Mesenchymal stem cell (in vitro differentiated cells and primary cell): Measurements from ENCODE around the gene R3HDM1.

Experiments used
- DNase-seq: peaks from one replicate; pipeline ENCODE4 v3.0.0-alpha.2; 2013
- H2AFZ ChIP-seq: one replicate; pipeline ENCODE4 v1.6.1; 2013; ENCODE audit warnings: low read depth, mild to moderate bottlenecking, control low read depth, inconsistent platforms, low read length, moderate library complexity
- H2AK5ac ChIP-seq: 2 replicates; pipeline ENCODE4 v1.6.1; 2013; ENCODE audit warnings: low read length, moderate library complexity, mild to moderate bottlenecking, inconsistent platforms; ENCODE audit not compliant: severe bottlenecking
- H2BK120ac ChIP-seq: one replicate; pipeline ENCODE4 v1.6.1; 2013; ENCODE audit warnings: low read depth, mild to moderate bottlenecking, inconsistent platforms, low read length, moderate library complexity
- H2BK12ac ChIP-seq, 2 experiments: one replicate each; pipeline ENCODE4 v1.6.1; 2013; ENCODE audit warnings: inconsistent platforms in 2 of 2, low read length in 2 of 2, mild to moderate bottlenecking in 2 of 2, moderate library complexity in 2 of 2, control low read depth in 1 of 2
- H2BK15ac ChIP-seq: one replicate; pipeline ENCODE4 v1.6.1; 2013; ENCODE audit warnings: mild to moderate bottlenecking, low read depth, inconsistent platforms; ENCODE audit not compliant: poor library complexity, severe bottlenecking
- H2BK5ac ChIP-seq: 2 replicates; pipeline ENCODE4 v1.6.1; 2013; ENCODE audit warnings: low read depth, mild to moderate bottlenecking, low read length, control low read depth, inconsistent platforms; ENCODE audit not compliant: poor library complexity, severe bottlenecking
- H3K14ac ChIP-seq, 2 experiments: one replicate each; pipeline ENCODE4 v1.6.1; 2013; ENCODE audit warnings: inconsistent platforms in 2 of 2, low read length in 2 of 2, control low read depth in 1 of 2, mild to moderate bottlenecking in 1 of 2, moderate library complexity in 1 of 2
- H3K18ac ChIP-seq, 2 experiments: one replicate each; pipeline ENCODE4 v1.6.1; 2013; ENCODE audit warnings: inconsistent platforms in 2 of 2, low read length in 2 of 2, control low read depth in 1 of 2, low read depth in 1 of 2, mild to moderate bottlenecking in 1 of 2
- H3K23ac ChIP-seq, 2 experiments: one replicate each; pipeline ENCODE4 v1.6.1; 2013; ENCODE audit warnings: inconsistent platforms in 2 of 2, low read length in 2 of 2, mild to moderate bottlenecking in 2 of 2, moderate library complexity in 2 of 2, control low read depth in 1 of 2
- H3K27ac ChIP-seq: 2 replicates; pipeline ENCODE4 v1.5.1; 2013; ENCODE audit warnings: mild to moderate bottlenecking, moderate library complexity, low read length, control low read depth, inconsistent platforms; ENCODE audit not compliant: poor library complexity, severe bottlenecking
- H3K27me3 ChIP-seq, 2 experiments: 2 replicates each; pipeline versions ENCODE4 v1.6.1 to v1.7.0; 2013; ENCODE audit warnings: low read length in 2 of 2, mild to moderate bottlenecking in 2 of 2, moderate library complexity in 2 of 2, control low read depth in 1 of 2, inconsistent platforms in 1 of 2; ENCODE audit not compliant: control insufficient read depth in 1 of 2, insufficient read depth in 1 of 2
- H3K36me3 ChIP-seq, 2 experiments: 2 replicates each; pipeline versions ENCODE4 v1.6.1 to v1.7.0; 2013; ENCODE audit warnings: low read length in 2 of 2, control low read depth in 1 of 2, inconsistent platforms in 1 of 2, low read depth in 1 of 2, mild to moderate bottlenecking in 1 of 2; ENCODE audit not compliant: insufficient read depth in 2 of 2, control insufficient read depth in 1 of 2
- H3K4ac ChIP-seq, 2 experiments: one replicate each; pipeline ENCODE4 v1.6.1; 2013; ENCODE audit warnings: inconsistent platforms in 2 of 2, low read length in 2 of 2, mild to moderate bottlenecking in 2 of 2, moderate library complexity in 2 of 2, control low read depth in 1 of 2, low read depth in 1 of 2
- H3K4me1 ChIP-seq: 2 replicates; pipeline ENCODE4 v1.6.1; 2013; ENCODE audit warnings: low read depth, low read length, control low read depth; ENCODE audit not compliant: control insufficient read depth, insufficient read depth
- H3K4me2 ChIP-seq: 2 replicates; pipeline ENCODE4 v1.6.1; 2013; ENCODE audit warnings: low read length, mild to moderate bottlenecking, inconsistent platforms; ENCODE audit not compliant: poor library complexity, severe bottlenecking
- H3K4me3 ChIP-seq, 2 experiments: 2 replicates each; pipeline versions ENCODE4 v1.5.1 to v1.7.0; 2013; ENCODE audit warnings: low read length in 2 of 2, mild to moderate bottlenecking in 2 of 2, control low read depth in 1 of 2, low read depth in 1 of 2; ENCODE audit not compliant: insufficient read depth in 1 of 2
- H3K79me1 ChIP-seq: replicated peaks from 2 replicates; pipeline ENCODE4 v1.6.1; 2013; ENCODE audit warnings: mild to moderate bottlenecking, control low read depth, low read length, inconsistent platforms; ENCODE audit not compliant: poor library complexity, severe bottlenecking
- H3K9ac ChIP-seq: 2 replicates; pipeline ENCODE4 v1.7.0; 2013; ENCODE audit warnings: mild to moderate bottlenecking, low read length, moderate library complexity
- H3K9me3 ChIP-seq: 2 replicates; pipeline ENCODE4 v1.7.0; 2013; ENCODE audit warnings: mild to moderate bottlenecking, low read length; ENCODE audit not compliant: control insufficient read depth
- H4K8ac ChIP-seq: one replicate; pipeline ENCODE4 v1.6.1; 2013; ENCODE audit warnings: inconsistent platforms, mild to moderate bottlenecking, low read length, moderate library complexity
- H4K91ac ChIP-seq: one replicate; pipeline ENCODE4 v1.6.1; 2013; ENCODE audit warnings: mild to moderate bottlenecking, low read length, inconsistent platforms
- WGBS: methylation state at CpG from one replicate; pipeline ENCODE4 v1.1.7; 2013; ENCODE audit warnings: mixed read lengths; 5-methylcytosine and 5-hydroxymethylcytosine counted together

Gene R3HDM1

GRCh38 chr2:135587958-135588357 lies 56.7 kb downstream of the R3HDM1 start:
- no peak for DNase-seq
- H3K9ac ChIP-seq = no peak overlapping the region

GRCh38 chr2:135590619-135591260 lies 59.5 kb downstream of the R3HDM1 start:
- H2BK15ac ChIP-seq = no peak overlapping the region
- H3K27me3 ChIP-seq = no peaks in the 10 kb centered on the region
- no peaks in the 10 kb centered on the region for H3K4me1 ChIP-seq
- H2BK12ac ChIP-seq = no peak overlapping the region
- H2AK5ac ChIP-seq = no peak overlapping the region
- no peak overlapping the region for H2BK5ac ChIP-seq
- no peak overlapping the region for H3K4ac ChIP-seq
- H3K9me3 ChIP-seq = peaks cover 5% of the 10 kb centered on the region
- no peak overlapping the region for H3K23ac ChIP-seq
- no peak overlapping the region for H3K27ac ChIP-seq
- WGBS = 100% methylated on average over 1 of the region's 2 CpGs
- no peak overlapping the region for H3K14ac ChIP-seq
- no peak overlapping the region for H2AFZ ChIP-seq
- H3K18ac ChIP-seq = no peak overlapping the region
- H3K9ac ChIP-seq = no peak overlapping the region
- DNase-seq = no peak
- no peak overlapping the region for H3K4me3 ChIP-seq
- H4K91ac ChIP-seq = no peak overlapping the region
- no peak overlapping the region for H2BK120ac ChIP-seq
- H3K4me2 ChIP-seq = no peak overlapping the region
- H3K36me3 ChIP-seq = peaks cover 0 to 5% of the 10 kb centered on the region in 2 experiments
- peaks cover 18% of the 10 kb centered on the region for H3K79me1 ChIP-seq
- no peak overlapping the region for H4K8ac ChIP-seq

More at GRCh38 chr2:135587958-135588357, 56.7 kb downstream of the R3HDM1 start:
- no peak overlapping the region for H3K18ac ChIP-seq
- no peak overlapping the region for H2AK5ac ChIP-seq
- H4K8ac ChIP-seq = no peak overlapping the region
- 100% methylated on average over 1 of the region's 1 CpG for WGBS
- no peaks in the 10 kb centered on the region for H3K36me3 ChIP-seq
- H3K4me3 ChIP-seq = no peak overlapping the region
- H2AFZ ChIP-seq = no peak overlapping the region
- H2BK5ac ChIP-seq = no peak overlapping the region
- no peak overlapping the region for H4K91ac ChIP-seq
- H2BK15ac ChIP-seq = no peak overlapping the region
- H3K79me1 ChIP-seq = peaks cover 13% of the 10 kb centered on the region
- no peak overlapping the region for H2BK120ac ChIP-seq
- H3K27ac ChIP-seq = no peak overlapping the region
- H3K27me3 ChIP-seq = no peaks in the 10 kb centered on the region
- no peak overlapping the region for H3K14ac ChIP-seq
- H3K23ac ChIP-seq = no peak overlapping the region
- H3K4me2 ChIP-seq = no peak overlapping the region
- H3K4me1 ChIP-seq = no peaks in the 10 kb centered on the region
- H2BK12ac ChIP-seq = no peak overlapping the region
- H3K4ac ChIP-seq = no peak overlapping the region
- peaks cover 5% of the 10 kb centered on the region for H3K9me3 ChIP-seq

GRCh38 chr2:135600915-135601314 lies 69.6 kb downstream of the R3HDM1 start:
- no peak overlapping the region for H3K4me2 ChIP-seq
- H4K91ac ChIP-seq = no peak overlapping the region
- no peak overlapping the region for H2AK5ac ChIP-seq
- no peak overlapping the region for H3K23ac ChIP-seq
- H2BK120ac ChIP-seq = no peak overlapping the region
- WGBS = no CpG with 5 or more reads among the region's 2 CpGs
- no peak overlapping the region for H2BK5ac ChIP-seq
- H2AFZ ChIP-seq = no peak overlapping the region
- no peaks in the 10 kb centered on the region for H3K9me3 ChIP-seq
- peak; percentile 11 for DNase-seq
- H3K27me3 ChIP-seq = no peaks in the 10 kb centered on the region
- no peaks in the 10 kb centered on the region for H3K4me1 ChIP-seq
- peaks cover 14% of the 10 kb centered on the region for H3K79me1 ChIP-seq
- no peak overlapping the region for H3K4me3 ChIP-seq
- H3K27ac ChIP-seq = no peak overlapping the region
- H3K4ac ChIP-seq = no peak overlapping the region
- H3K14ac ChIP-seq = no peak overlapping the region
- H2BK12ac ChIP-seq = no peak overlapping the region
- H4K8ac ChIP-seq = no peak overlapping the region
- no peak overlapping the region for H2BK15ac ChIP-seq
- no peak overlapping the region for H3K9ac ChIP-seq
- H3K36me3 ChIP-seq = peaks cover 7 to 16% of the 10 kb centered on the region in 2 experiments
- no peak overlapping the region for H3K18ac ChIP-seq

- 97% methylated on average over 5 of the region's 7 CpGs for WGBS
- Histone ChIP-seq H4K91ac (no peak overlapping the region), H3K4me1 (no peaks in the 10 kb centered on the region), H3K4ac (no peak overlapping the region), H3K79me1 (peaks cover 17% of the 10 kb centered on the region), H2BK120ac (no peak overlapping the region), H3K36me3 (peaks cover 9 to 16% of the 10 kb centered on the region in 2 experiments), H3K23ac (no peak overlapping the region), H4K8ac (no peak overlapping the region), H3K27me3 (no peaks in the 10 kb centered on the region), H2AK5ac (no peak overlapping the region), H2AFZ (no peak overlapping the region), H3K4me3 (no peak overlapping the region), H3K18ac (no peak overlapping the region), H2BK15ac (no peak overlapping the region), H2BK5ac (no peak overlapping the region), H3K9me3 (no peaks in the 10 kb centered on the region), H3K27ac (no peak overlapping the region), H3K4me2 (no peak overlapping the region), H2BK12ac (no peak overlapping the region), H3K14ac (no peak overlapping the region), H3K9ac (no peak overlapping the region)
- no peak for DNase-seq
Measured at GRCh38 chr2:135603543-135603942, 72.3 kb downstream of the R3HDM1 start.
